ENCODE measurements around the gene WARS2.

WARS2 gene

GRCh38 chr1:119083479-119083878, 57.0 kb downstream of the WARS2 start:
- no peak for DNase-seq (ENCODE audit: low read depth in 2 of 2)

DNA sequence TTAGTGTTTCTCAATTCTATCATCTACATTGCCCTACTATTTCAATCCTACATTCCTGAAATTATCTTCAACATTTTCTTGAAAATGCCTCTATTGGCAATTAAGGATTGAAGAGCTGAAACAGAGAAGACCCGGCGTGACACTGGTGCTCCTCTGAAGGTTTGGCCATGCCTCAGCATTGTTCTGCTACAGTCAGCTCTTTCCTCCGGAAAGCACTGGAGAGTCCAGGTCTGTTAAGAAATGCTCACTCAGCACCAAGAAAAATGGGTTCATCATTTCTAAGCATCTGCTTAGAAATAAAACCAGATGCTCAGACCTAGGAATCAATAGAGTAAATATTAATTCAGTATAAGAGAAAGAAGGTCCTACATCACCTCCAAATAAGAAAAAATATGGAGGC, 58.8 kb downstream of the WARS2 start:
- DNase-seq (ENCODE audit: low read depth in 2 of 2): no peak

DNA sequence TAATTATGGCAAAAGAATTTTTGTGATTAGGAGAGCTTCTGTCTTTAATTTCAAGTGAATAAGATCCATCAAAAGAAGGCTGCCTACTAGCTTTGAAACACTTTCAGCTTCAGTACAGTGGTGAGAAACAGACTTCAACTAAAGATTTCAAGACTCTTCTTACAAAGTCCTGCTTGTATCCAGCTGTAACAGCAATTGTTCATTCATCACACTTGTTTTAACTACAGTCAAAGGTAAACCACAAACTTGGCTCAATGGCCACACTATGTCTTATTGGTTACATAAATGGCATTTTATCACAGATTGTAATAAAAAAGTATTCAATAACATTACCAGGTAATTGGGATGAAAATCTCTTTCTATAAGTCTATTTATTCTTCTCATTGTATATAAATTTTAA, 59.2 kb downstream of the WARS2 start:
- DNase-seq (ENCODE audit: low read depth in 2 of 2): no peak

DNA sequence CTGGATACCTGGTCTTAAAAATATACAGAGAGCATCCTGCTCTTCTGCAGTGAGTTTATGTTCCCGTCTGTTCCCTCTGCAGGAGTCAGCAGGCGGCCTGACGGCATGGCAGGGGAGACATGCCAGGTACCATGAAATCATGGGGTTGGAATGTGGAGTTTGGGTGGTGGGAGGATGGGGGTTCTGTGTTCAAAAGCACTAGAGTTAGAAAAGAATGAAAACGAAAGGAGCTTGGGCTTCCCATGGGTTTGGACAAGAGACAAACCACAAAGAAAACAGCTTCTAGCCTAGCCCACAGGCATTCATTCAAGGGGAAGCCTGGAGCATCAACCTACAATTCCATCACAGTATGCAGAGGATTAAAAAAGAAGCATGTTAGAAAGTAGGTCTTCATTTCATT, 59.9 kb downstream of the WARS2 start:
- no peak for DNase-seq (ENCODE audit: low read depth in 2 of 2)

DNA sequence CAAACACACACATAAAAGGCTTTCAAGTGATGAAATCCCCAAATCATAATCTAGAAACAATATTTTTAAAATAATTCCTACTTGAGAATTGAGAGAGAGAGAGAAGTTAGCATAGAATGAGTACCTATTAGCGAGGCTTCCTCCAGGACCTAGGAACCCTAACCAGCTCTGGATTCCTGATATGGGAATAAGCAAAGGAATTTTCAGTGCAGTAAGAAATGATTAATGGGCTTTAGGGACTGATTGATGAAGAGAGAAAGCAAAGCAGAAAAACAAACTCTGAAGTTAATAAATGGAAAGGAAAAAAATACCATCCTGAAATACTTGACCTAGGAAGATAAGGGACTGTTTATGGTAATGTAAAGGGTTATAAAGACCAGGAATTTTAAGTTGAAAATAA, 60.6 kb downstream of the WARS2 start:
- no peak for DNase-seq (ENCODE audit: low read depth in 2 of 2)

DNA sequence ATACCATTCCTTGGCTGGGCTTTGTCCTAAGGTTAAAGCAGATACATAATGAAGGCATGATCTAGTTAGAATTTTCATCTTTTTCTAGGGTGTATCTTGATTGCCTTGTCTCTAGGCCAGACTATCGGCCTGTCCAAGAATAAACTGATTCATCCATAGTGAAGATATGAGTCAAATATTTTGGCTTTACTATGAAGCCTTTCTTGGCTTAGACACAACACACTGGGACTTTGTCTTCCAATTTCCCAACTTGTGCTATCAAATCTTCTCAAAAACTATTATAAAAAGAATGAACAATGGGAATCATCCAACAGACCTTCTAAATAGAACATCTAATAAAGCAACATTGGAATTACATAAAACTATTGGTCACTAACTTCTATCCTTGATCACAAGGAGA, 64.8 kb downstream of the WARS2 start:
- no peak for DNase-seq (ENCODE audit: low read depth in 2 of 2)

- DNase-seq (ENCODE audit: low read depth in 2 of 2): no peak
These were observed 69.1 kb downstream of the WARS2 start for GRCh38 chr1:119071321-119071720.

DNA sequence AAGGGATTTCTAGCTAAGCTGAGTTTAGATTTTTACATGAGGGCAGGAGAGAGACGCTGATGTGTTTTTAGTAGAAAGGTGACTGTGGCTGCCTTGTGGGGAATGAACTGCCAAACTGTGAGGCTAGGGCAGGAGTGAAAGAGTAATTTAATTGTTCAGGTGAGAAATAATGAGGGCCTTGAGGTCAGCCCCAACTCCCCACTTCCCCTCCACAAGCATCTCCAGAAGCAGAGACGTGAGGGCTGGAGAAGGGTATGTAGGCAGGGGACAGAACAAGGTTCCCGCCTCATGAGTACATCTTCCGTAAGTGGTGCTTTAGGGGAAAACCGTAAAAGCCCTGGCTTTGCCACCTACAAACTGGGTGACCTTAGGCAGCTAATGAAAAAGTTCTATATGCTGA, 70.8 kb downstream of the WARS2 start:
- DNase-seq (ENCODE audit: low read depth in 2 of 2): no peak

GRCh38 chr1:119068427-119068826, 72.0 kb downstream of the WARS2 start:
- no peak for DNase-seq (ENCODE audit: low read depth in 2 of 2)

GRCh38 chr1:119061700-119062099, 78.8 kb downstream of the WARS2 start:
- no peak for DNase-seq (ENCODE audit: low read depth in 2 of 2)

- no peak for DNase-seq (ENCODE audit: low read depth in 2 of 2)
These were observed 84.9 kb downstream of the WARS2 start for GRCh38 chr1:119055568-119055967.

DNA sequence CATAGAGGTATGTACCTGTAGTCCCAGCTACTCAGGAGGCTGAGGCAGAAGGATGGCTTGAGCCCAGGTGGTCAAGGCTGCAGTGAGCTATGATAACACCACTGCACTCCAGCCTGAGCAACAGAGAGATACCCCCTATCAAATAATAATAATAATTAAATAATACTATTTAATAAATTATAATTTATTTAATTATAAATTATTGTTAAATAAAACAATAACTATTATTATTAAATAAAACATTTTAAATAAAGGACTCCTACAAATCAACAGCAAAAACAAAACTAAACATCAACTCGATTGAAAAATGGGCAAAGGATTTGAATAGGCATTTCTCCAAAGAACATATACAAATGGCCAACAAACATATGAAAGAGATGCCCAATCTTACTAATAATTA, 86.5 kb downstream of the WARS2 start:
- no peak for DNase-seq (ENCODE audit: low read depth in 2 of 2)

GRCh38 chr1:119052267-119052666, 88.2 kb downstream of the WARS2 start:
- no peak for DNase-seq (ENCODE audit: low read depth in 2 of 2)

- no peak for DNase-seq (ENCODE audit: low read depth in 2 of 2)
These were observed 91.6 kb downstream of the WARS2 start for GRCh38 chr1:119048624-119049404.

DNA sequence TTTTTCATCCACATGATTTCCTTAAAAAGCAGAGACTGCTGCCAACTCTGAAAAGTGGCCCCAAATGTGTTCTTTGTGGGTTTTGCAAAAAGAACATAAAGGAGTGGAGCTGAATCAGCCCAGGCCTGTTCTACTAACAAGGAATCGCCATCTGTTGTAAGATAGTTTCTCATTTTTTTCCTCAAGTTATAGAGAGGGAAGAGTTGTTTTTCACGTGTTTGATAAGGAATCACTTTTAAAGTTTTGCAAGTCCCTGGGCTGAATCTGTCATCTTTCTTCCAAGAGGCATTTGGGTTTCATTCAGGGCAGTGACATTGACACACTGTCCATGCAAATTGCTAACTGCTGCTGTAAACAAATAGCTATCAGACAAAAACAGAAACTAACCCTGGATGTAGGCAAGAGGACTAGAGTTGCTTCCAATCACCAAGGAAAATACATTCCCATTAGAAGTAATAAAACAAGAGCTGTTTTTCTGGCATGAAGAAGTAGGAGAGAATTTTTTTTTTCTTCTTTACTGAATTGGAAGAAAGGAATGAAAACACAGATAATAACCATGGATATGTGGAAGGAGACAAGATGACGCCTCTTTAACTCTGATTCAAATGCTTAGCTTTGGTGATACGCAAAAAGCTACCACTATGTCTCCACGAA, 93.5 kb downstream of the WARS2 start:
- no peak for DNase-seq (ENCODE audit: low read depth in 2 of 2)

DNA sequence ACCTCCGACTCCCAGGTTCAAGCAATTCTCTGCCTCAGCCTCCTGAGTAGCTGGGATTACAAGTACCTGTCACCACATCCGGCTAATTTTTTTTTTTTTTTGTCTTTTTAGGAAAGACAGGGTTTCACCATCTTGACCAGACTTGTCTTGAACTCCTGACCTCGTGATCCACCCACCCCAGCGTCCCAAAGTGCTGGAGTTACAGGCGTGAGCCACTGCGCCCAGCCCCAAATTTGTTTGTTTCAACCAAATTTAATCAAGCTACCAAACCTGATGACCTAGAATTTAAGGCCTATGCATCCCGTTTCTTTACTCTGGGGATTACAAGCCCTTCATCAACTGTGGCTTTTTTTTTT, 94.0 kb downstream of the WARS2 start:
- no peak for DNase-seq (ENCODE audit: low read depth in 2 of 2)

DNA sequence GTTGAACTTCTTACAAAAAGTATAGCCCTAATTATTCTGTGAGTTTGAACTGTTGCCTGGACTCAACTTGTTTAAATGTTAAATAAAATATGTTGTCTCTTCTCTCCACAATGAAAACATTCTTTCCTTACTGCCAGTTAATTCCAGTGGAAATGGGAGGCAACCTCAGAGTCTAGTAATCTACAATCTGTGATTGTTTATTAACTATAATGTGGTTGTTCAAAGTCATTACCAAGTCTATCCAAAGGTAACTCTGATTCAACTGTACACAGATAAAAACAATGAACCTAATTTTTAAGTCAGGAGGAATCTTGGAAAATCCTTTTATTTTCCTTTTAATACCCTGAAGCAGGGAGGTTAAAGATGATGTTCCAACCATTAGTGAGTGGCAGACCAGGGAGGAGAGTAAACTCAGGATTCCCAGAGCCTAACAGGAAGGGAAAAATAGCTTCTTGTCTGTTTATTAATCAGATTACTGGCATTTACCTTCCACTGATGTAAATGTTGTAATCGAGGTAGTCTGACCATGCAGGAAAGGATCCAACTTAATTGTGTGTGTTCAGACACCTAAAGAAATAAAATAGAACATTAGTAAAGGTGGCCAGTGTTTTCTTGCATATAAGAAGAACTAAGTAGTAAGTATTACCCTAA, 95.2 kb downstream of the WARS2 start:
- DNase-seq (ENCODE audit: low read depth in 2 of 2): no peak

DNA sequence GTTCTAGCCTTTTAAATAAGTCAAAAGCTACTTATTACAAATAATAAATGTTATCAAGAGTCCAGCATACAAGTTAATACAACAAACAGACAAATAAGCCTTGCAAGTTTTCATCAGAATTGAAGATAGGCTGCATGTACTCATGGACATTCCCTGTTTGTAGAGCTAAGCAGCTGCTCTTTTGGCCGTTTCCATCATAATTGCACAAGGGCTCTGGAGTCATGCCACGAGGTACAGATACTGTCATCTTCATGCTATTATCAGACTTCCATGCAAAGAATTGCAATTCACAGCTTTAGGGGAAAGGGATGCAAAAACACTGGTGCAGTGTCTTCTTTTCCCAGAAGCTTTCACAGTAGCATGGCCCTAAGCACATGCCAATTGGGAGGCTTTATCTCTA, 99.5 kb downstream of the WARS2 start:
- no peak for DNase-seq (ENCODE audit: low read depth in 2 of 2)

DNA sequence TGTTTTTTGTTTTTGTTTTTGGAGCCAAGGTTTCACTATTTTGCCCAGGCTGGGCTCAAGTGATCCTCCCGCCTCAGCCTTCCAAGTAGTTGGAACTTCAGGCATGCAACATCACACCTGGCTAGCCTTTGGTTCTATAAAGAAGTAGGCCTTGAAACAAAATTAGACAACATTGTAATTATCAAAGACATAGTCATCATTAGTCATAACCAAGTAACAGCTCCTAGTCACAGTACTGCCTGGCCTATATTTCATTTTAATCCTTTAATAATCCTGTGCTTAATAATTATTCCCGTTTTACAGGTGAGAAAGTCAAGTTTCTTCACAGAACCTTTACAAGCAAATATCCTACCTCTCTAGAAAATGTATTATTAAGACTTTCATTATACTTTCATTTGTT, 100.0 kb downstream of the WARS2 start:
- no peak for DNase-seq (ENCODE audit: low read depth in 2 of 2)

- DNase-seq (ENCODE audit: low read depth in 2 of 2): no peak
These were observed 102.1 kb downstream of the WARS2 start for GRCh38 chr1:119038363-119038762.

- DNase-seq (ENCODE audit: low read depth in 2 of 2): no peak
These were observed 106.1 kb downstream of the WARS2 start for GRCh38 chr1:119034359-119034758.

DNA sequence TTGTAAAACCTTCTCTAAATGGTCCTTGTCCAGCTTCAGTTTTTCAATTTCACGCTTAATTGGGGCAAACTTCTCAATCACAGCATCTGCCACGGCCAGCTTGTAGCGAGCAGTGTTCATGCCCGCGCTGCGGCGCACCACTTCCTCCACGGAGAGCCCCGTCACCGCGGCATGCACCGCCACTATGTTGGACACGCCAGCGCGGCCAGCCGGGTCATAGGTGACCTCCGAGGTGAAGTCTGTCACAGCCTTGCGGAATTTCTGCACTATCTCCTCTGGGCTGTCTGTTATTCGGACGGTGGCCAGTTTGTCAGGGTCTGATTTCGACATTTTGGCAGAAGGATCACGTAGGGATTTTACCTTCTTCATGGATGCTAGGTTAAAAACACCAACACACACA, 107.5 kb downstream of the WARS2 start:
- DNase-seq (ENCODE audit: low read depth in 2 of 2): no peak

DNA sequence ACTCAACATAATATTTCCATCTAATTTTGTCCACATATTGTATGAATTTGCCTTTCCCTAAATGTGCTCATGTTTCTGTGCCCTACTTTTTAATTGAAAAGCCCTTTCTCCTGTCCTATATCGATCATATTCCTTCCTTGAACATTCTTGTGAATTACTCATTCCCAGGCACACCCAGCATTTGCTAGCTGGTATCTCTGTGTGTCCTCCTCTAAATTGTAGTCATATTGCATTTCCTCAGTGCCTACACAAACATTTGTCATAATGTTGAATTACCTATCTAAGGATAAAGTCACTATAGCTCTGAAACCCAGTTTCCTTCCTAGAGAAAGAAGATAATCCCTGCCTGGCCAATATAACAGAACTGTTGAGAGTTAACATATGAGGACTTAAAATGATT, 112.7 kb downstream of the WARS2 start:
- DNase-seq (ENCODE audit: low read depth in 2 of 2): no peak
